ENCODE data around the gene PFKFB4. TPM values are rescaled to one million over a fixed set of nuclear protein-coding genes. Genes with fewer than 3 reads are reported as not detected.

The PFKFB4 gene
- total RNA-seq, 1 experiment from 2014 or later = 12.3 TPM

DNA sequence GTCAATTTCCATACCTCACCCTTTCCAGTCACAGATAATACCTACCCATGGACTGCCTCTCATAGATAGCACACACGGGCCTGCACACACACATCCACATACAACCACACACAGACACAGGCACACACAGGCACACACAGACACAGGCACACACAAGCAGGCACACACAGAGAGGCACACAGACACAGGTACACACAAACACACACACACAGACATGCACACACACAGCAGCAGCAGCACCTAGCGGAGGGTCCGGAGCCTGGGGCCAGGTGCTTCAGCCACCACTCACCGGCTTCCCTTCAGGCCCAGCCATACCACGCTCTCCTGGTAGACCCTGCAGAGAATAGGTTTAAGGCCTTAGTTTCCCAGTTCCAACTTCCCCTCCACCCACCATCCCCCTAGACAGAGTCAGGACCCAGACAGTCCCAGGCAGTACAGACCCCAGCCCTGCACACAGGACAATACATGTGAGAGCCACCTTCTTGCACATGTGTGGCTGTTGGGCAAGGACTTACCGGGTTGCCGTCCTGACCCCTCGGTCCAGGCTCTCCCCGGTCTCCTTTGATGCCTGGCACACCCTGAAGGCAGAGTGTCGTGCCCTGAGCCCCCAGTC, 17.5 kb upstream of the PFKFB4 start:
- no peaks in the 10 kb centered on the region for H3K79me2 ChIP-seq (ENCODE audit: insufficient read depth, low read length)
- H3K9me3 Mint-ChIP-seq = no peaks in the 10 kb centered on the region
- H3K56ac ChIP-seq (ENCODE audit: insufficient read length, low read depth, low read length) = no peak overlapping the region
- no peak overlapping the region for H3K4me3 Mint-ChIP-seq
- H3K18ac ChIP-seq (ENCODE audit: insufficient read length, low read depth, low read length) = no peak overlapping the region
- H3K27me3 Mint-ChIP-seq (ENCODE audit: low read depth) = no peaks in the 10 kb centered on the region
- no peak overlapping the region for H2BK12ac ChIP-seq (ENCODE audit: insufficient read length, low read depth, low read length)
- no peak overlapping the region for H3K4ac ChIP-seq (ENCODE audit: low read depth, low read length)
- H3K9me3 ChIP-seq (ENCODE audit: control insufficient read depth, low read depth, low read length) = no peaks in the 10 kb centered on the region
- H3K14ac ChIP-seq (ENCODE audit: insufficient read depth, low read length) = no peak overlapping the region
- no peak overlapping the region for H3K27ac ChIP-seq (ENCODE audit: insufficient read length, low read depth, low read length)
- no peak overlapping the region for H3K9ac ChIP-seq (ENCODE audit: extremely low read depth, insufficient read length, low read length)
- no peak overlapping the region for H4K5ac ChIP-seq (ENCODE audit: insufficient read length, low read depth, low read length)
- H4K8ac ChIP-seq (replicated peaks; ENCODE audit: insufficient read length, low read depth, low read length) = no peak overlapping the region
- DNase-seq = no peak
- TF ChIP-seq, protein P1, sequence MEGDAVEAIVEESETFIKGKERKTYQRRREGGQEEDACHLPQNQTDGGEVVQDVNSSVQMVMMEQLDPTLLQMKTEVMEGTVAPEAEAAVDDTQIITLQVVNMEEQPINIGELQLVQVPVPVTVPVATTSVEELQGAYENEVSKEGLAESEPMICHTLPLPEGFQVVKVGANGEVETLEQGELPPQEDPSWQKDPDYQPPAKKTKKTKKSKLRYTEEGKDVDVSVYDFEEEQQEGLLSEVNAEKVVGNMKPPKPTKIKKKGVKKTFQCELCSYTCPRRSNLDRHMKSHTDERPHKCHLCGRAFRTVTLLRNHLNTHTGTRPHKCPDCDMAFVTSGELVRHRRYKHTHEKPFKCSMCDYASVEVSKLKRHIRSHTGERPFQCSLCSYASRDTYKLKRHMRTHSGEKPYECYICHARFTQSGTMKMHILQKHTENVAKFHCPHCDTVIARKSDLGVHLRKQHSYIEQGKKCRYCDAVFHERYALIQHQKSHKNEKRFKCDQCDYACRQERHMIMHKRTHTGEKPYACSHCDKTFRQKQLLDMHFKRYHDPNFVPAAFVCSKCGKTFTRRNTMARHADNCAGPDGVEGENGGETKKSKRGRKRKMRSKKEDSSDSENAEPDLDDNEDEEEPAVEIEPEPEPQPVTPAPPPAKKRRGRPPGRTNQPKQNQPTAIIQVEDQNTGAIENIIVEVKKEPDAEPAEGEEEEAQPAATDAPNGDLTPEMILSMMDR (conservative IDR thresholded peaks at IDR 0.05) = no peak
- no peak overlapping the region for H3K23ac ChIP-seq (ENCODE audit: insufficient read length, low read depth, low read length)
- no peak overlapping the region for H2AK5ac ChIP-seq (ENCODE audit: insufficient read length, low read length)
- no peaks in the 10 kb centered on the region for H3K27me3 ChIP-seq (ENCODE audit: insufficient read depth, low read length)
- WGBS (ENCODE audit: extremely low coverage, insufficient read length, low lambda C conversion rate) = no CpG with 5 or more reads among the region's 10 CpGs
- no peaks in the 10 kb centered on the region for H3K79me1 ChIP-seq (ENCODE audit: insufficient read depth, low read depth, low read length, poor library complexity, severe bottlenecking)
- no peaks in the 10 kb centered on the region for H3K4me1 Mint-ChIP-seq
- peak overlapping the region in 1 of 3 experiments; percentile 55; a peak in 3 of 7 replicates for H3K27ac Mint-ChIP-seq
- H3K36me3 Mint-ChIP-seq (ENCODE audit: insufficient read depth in 1 of 3, low read depth in 3 of 3) = peaks cover 0 to 26% (median 0%) of the 10 kb centered on the region in 3 experiments; a peak in 5 of 7 replicates
- H4K20me1 ChIP-seq (ENCODE audit: control insufficient read depth, insufficient read depth, insufficient read length) = no peaks in the 10 kb centered on the region
- H2BK5ac ChIP-seq (ENCODE audit: insufficient read length, low read length) = no peak overlapping the region
- H3K23me2 ChIP-seq (ENCODE audit: insufficient read length, low read depth, low read length, poor library complexity, severe bottlenecking) = no peaks in the 10 kb centered on the region
- H3T11ph ChIP-seq (ENCODE audit: low read length) = no peak overlapping the region
- H2BK120ac ChIP-seq (ENCODE audit: low read depth, low read length, poor library complexity, severe bottlenecking) = no peak overlapping the region
- H2AFZ ChIP-seq (ENCODE audit: low read length) = no peak overlapping the region
- H2BK15ac ChIP-seq (ENCODE audit: low read depth, low read length) = no peak overlapping the region
- H4K91ac ChIP-seq (ENCODE audit: insufficient read length, low read depth, low read length) = no peak overlapping the region
- H2BK20ac ChIP-seq (ENCODE audit: low read depth, low read length, poor library complexity, severe bottlenecking) = no peak overlapping the region
- H3K4me1 ChIP-seq (ENCODE audit: insufficient read depth, low read length) = no peaks in the 10 kb centered on the region
- no peak overlapping the region for H3K4me2 ChIP-seq (ENCODE audit: insufficient read depth, insufficient read length, low read length)
